Measurements from ENCODE around the gene PLEK. TPM values are rescaled to one million over a fixed set of nuclear protein-coding genes. Genes with fewer than 3 reads are reported as not detected.
"Not testable (repeated sequence)": the region's sequence is repeated elsewhere in the genome, so short reads cannot be mapped to it uniquely, and the experiment has no call there.

PLEK gene
- total RNA-seq, 6 experiments from 2014 or later: not detected

DNA sequence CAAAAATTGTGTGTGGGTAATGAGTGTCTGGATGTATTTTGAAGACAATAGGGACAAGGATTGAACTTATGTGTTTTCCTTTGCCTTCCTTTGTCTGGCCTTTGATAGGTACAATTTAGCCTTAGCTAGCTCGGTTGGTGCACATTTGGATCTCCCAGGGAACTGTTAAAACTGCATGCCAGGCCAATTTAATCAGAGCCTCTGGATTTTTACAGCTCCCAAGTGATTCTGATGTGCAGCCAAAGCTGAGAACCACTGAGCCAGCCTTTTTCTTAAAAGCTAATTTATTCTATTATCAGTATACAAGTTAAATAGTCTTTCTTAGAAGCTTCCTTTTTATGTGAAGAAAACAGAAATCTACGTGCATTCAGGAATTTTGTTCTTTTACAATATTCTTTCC lies 25.0 kb downstream of the PLEK start:
- TF ChIP-seq, protein P1, sequence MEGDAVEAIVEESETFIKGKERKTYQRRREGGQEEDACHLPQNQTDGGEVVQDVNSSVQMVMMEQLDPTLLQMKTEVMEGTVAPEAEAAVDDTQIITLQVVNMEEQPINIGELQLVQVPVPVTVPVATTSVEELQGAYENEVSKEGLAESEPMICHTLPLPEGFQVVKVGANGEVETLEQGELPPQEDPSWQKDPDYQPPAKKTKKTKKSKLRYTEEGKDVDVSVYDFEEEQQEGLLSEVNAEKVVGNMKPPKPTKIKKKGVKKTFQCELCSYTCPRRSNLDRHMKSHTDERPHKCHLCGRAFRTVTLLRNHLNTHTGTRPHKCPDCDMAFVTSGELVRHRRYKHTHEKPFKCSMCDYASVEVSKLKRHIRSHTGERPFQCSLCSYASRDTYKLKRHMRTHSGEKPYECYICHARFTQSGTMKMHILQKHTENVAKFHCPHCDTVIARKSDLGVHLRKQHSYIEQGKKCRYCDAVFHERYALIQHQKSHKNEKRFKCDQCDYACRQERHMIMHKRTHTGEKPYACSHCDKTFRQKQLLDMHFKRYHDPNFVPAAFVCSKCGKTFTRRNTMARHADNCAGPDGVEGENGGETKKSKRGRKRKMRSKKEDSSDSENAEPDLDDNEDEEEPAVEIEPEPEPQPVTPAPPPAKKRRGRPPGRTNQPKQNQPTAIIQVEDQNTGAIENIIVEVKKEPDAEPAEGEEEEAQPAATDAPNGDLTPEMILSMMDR (IDR thresholded peaks at IDR 0.05): no peak
- Mint-ChIP-seq H3K4me1 (ENCODE audit: low read depth) (no peaks in the 10 kb centered on the region), H3K27ac (no peak overlapping the region), H3K9me3 (no peaks in the 10 kb centered on the region), H3K27me3 (ENCODE audit: insufficient read depth) (peaks cover 31% of the 10 kb centered on the region), H3K36me3 (ENCODE audit: low read depth) (no peaks in the 10 kb centered on the region), H3K4me3 (no peak overlapping the region)
- no peak for DNase-seq

DNA sequence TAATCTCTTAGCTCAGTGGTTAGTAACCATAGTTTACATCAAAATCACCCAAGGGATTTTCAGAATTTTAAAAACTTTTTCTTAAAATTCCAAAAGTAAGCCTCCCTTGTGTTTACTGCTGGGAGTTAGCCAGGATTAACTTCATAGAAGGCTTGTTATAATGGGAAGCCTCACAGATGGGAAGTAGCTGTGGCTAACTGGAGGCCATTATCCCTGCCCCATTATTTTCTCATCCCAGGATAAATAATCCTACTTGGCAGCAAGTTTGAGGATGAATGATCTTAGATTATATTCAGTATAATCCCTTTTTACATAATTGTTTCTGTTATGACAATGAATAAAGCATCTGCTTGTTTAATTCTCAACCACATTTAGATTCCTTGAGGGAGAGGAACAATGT lies 25.5 kb downstream of the PLEK start:
- Mint-ChIP-seq H3K36me3 (ENCODE audit: low read depth) (no peaks in the 10 kb centered on the region), H3K4me1 (ENCODE audit: low read depth) (no peaks in the 10 kb centered on the region), H3K4me3 (no peak overlapping the region), H3K9me3 (no peaks in the 10 kb centered on the region), H3K27ac (no peak overlapping the region), H3K27me3 (ENCODE audit: insufficient read depth) (peaks cover 32% of the 10 kb centered on the region)
- no peak for DNase-seq
- TF ChIP-seq, protein P1 (IDR thresholded peaks at IDR 0.05): no peak

DNA sequence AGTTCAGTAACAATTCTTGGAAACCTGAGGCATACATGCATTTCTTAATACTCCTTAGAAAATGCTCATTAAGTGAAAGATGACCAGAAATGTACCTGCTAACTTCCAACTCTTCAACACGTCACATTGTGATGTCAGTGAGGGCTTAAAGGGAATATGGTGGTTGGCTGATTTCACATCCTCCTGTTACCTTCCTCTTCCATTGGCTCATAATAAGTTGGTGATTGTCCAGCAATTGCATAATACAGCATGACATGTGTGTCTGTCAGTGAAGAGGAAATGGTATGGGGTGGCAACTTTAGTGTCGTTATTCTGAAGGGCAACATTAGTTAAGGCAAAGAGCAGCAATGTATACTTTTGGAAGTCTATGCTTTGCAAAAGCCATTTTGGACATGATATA lies 26.0 kb downstream of the PLEK start:
- no peaks in the 10 kb centered on the region for H3K9me3 Mint-ChIP-seq
- TF ChIP-seq, protein P1 (IDR thresholded peaks at IDR 0.05): no peak
- H3K27me3 Mint-ChIP-seq (ENCODE audit: insufficient read depth): peaks cover 31% of the 10 kb centered on the region
- no peak overlapping the region for H3K4me3 Mint-ChIP-seq
- no peak for DNase-seq
- H3K27ac Mint-ChIP-seq: no peak overlapping the region
- H3K36me3 Mint-ChIP-seq (ENCODE audit: low read depth): no peaks in the 10 kb centered on the region
- H3K4me1 Mint-ChIP-seq (ENCODE audit: low read depth): no peaks in the 10 kb centered on the region

DNA sequence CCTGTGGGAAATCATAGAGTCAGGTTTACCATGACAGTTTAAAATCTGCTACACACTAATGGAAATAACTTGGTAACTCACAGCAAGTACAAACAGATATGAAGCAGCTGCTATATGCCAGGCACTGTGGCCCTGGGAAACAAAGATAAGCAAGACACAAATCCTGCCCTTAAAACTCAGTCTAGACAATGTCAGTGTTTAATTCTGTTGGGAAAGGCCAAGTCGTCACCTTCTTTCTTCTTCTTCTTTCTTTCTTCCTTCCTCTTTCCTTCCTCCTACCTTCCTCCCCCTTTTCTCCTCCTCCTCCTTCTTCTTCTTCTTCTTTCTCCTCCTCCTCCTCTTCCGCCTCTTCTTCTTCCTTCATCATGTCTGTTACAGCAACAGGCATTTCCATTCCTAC lies 26.8 kb downstream of the PLEK start:
- no peaks in the 10 kb centered on the region for H3K4me1 Mint-ChIP-seq (ENCODE audit: low read depth)
- H3K4me3 Mint-ChIP-seq: no peak overlapping the region
- H3K9me3 Mint-ChIP-seq: no peaks in the 10 kb centered on the region
- no peak for DNase-seq
- H3K27me3 Mint-ChIP-seq (ENCODE audit: insufficient read depth): peaks cover 30% of the 10 kb centered on the region
- no peaks in the 10 kb centered on the region for H3K36me3 Mint-ChIP-seq (ENCODE audit: low read depth)
- TF ChIP-seq, protein P1 (IDR thresholded peaks at IDR 0.05): no peak
- H3K27ac Mint-ChIP-seq: no peak overlapping the region

DNA sequence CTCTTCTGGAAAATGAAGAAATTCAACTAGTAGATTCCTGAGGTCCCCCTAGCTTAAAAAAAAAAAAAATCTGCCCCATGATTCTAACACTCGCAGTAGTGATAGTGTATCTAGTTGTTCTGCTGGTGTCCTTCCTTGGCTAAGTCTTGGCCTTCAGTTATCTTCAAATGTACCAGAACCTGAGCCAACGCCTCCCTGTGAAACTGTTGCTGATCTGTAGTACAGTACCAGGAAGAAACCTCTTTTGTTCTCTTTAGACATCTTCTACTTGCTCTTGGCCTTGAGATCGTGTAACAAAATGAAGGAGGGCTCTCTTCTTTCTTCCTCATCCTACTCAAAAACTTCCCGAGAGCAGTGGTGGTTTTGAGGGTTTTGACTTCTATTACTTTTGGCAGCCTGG lies 31.0 kb downstream of the PLEK start:
- TF ChIP-seq, protein P1 (IDR thresholded peaks at IDR 0.05): no peak
- no peak for DNase-seq
- Mint-ChIP-seq H3K27ac (no peak overlapping the region), H3K27me3 (ENCODE audit: insufficient read depth) (peaks cover 40% of the 10 kb centered on the region), H3K4me1 (ENCODE audit: low read depth) (no peaks in the 10 kb centered on the region), H3K4me3 (no peak overlapping the region), H3K9me3 (no peaks in the 10 kb centered on the region; the same call in none of the 2 replicates), H3K36me3 (ENCODE audit: low read depth) (no peaks in the 10 kb centered on the region; the same call in 1 of the 2 replicates)

DNA sequence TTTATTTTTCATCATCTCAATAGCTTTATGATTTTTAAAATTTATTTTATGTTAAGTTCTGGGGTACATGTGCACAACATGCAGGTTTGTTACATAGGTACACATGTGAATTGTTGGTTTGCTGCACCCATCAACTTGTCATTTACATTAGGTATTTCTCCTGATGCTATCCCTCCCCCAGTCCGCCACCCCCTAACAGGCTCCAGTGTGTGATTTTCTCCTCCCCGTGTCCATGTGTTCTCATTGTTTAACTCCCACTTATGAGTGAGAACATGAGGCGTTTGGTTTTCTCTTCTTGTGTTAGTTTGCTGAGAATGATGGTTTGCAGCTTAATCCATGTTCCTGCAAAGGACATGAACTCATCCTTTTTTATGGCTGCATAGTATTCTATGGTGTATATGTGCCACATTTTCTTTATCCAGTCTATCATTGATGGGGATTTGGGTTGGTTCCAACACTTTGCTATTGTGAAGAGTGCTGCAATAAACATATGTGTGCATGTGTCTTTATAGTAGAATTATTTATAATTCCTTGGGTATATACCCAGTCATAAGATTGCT lies 32.7 kb downstream of the PLEK start:
- H3K36me3 Mint-ChIP-seq (ENCODE audit: low read depth); H3K4me1 Mint-ChIP-seq (ENCODE audit: low read depth); H3K4me3 Mint-ChIP-seq; DNase-seq; H3K27ac Mint-ChIP-seq; H3K9me3 Mint-ChIP-seq: not testable (repeated sequence)
- H3K27me3 Mint-ChIP-seq (ENCODE audit: insufficient read depth): peaks cover 39% of the 10 kb centered on the region
